GM19452 (cell line): ENCODE data around the gene DEUP1.
"Not testable (repeated sequence)": the region's sequence is repeated elsewhere in the genome, so short reads cannot be mapped to it uniquely, and the experiment has no call there.

Experiments used
- ATAC-seq: cut with Tn5 transposase; IDR thresholded peaks from one replicate; pipeline ENCODE4 v1.9.1; 2021; ENCODE audit not compliant: unreplicated experiment

DEUP1 gene, protein sequence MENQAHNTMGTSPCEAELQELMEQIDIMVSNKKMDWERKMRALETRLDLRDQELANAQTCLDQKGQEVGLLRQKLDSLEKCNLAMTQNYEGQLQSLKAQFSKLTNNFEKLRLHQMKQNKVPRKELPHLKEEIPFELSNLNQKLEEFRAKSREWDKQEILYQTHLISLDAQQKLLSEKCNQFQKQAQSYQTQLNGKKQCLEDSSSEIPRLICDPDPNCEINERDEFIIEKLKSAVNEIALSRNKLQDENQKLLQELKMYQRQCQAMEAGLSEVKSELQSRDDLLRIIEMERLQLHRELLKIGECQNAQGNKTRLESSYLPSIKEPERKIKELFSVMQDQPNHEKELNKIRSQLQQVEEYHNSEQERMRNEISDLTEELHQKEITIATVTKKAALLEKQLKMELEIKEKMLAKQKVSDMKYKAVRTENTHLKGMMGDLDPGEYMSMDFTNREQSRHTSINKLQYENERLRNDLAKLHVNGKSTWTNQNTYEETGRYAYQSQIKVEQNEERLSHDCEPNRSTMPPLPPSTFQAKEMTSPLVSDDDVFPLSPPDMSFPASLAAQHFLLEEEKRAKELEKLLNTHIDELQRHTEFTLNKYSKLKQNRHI

DNA sequence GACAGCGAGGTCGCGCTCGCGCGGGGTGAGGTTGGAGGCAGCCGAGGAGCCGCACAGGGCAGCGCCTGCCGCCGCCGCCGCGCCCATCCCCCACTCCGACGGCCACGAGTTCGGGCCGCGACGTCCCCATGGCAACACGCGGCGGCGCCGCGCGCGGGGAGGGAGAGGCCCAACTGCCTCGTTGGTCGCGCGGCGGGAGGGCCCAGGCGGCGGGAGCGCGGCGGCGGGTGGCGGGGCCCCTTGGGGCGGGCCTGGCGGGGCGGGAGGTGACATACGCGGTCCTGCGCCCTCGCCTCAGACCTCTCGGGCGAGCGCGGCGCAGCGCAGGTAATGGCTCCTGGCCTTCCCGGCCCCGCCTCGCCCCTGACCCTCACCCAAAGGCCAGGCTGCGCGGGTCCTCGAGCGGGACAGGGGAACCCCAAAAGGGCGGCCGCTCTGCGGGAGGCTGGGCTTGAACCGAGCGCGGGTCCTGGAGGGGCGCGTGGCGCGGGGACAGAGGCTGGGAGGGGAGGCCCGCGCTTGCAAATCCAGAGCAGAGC lies at the start of gene DEUP1:
Gene DEUP1, plus strand, starts transcription at position 297 of the 539 bp plus-strand sequence. CDS start 1,518 bp downstream, outside the sequence.
- no peak for ATAC-seq

DNA sequence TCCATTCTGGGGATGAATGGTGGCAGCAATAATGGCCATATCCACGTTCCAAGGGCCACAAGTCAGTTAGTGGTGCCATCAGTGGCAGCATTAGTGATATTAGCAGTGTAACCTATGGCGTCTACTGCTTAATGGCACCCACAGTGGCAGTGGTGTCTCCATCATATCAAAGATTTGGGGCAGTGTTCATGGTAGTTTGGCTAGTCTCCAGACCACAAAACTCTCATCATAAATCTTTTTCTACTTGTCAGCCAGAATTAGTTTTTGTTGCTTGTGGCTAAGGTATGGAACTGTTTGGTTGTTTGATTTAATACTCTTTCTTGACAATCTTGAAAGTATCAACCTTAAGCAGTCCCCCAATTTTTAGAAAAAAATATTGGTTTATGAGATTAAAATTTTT lies 45.1 kb upstream of the DEUP1 start:
- ATAC-seq = no peak

DNA sequence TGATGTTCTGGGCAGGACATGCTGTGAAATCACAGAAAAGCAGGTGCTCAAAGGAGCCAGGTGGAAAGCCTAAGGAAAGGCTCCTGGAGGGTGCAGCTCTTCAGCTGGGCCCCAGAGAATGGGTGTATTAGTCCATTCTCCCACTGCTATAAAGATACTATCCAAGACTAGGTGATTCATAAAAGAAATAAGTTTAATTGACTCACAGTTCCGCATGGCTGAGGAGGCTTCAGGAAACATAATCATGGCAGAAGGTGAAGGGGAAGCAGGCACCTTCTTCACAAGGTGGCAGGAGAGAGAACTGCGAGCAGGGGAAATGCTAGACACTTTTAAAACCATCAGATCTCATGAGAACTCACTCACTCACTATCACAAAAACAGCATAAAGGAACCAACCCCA lies 43.1 kb upstream of the DEUP1 start:
- ATAC-seq = no peak

DNA sequence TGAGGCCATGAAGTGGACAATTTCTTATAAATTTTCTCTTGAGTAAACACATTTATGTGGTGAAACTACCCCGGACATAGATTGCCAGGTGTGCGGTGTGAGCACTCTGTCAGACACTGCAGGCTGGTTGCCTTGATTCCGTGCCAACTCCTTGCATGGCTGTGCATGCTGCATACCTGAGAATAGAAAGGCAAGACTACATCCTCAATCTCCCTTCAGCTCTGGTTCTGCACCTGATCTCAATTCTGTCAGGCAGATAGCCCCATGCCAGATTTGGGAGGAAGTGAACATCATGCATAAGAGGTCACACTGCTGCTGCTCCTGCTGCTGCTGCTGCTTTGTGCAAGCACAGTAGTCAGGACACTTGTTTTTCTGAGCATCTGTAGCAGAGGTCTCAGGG lies 42.5 kb upstream of the DEUP1 start:
- ATAC-seq = no peak

DNA sequence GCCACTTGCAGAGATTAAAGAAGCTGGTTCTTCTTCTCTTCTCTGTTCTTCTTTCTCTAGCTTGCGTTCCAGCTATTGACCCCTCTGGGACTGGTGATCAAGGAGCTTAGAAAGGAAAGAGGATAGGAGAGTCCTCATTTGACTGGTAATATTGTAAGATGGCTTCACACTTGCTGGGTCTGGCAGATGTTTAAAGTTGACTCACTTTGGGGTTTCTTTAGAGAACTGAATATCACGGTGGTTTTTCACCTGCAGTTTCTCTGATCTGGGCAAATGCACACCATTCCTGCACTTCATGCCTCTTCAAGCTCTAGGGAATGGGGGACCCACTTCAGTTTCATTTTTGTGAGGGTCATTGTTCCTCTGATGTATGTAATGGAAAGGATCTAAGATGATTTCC lies 41.8 kb upstream of the DEUP1 start:
- no peak for ATAC-seq

DNA sequence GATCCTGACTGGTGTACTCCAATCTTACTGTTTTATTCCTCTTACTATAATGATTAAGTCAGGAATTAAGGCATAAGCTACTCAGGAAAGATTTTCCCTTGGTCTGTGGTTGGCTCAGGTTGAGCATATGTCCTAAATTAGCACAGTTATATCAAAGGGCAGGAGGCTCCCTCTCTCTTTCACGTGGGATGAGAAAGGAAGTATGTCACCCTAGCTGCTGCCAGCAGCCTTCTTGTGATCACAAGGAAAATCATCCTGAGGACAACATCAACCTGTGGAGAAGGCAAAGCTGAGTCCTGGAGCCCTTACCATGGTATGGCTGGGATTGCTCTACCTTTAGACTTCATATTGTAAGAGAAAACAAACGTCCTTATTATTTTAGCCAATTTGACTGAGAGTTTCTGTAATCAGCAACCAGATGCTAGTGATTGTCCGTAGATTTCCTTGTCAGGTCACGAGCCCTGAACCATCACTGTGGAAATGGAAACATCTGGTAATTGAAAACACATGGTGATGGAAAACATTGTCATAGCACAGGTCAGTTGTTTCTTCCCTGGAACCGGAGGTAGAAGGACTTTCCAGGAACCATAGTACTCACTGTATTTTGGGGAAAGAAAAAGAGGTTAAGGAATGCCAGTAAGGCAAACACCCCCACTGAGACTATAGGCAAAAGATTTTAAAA lies 40.6 kb upstream of the DEUP1 start:
- ATAC-seq = no peak

DNA sequence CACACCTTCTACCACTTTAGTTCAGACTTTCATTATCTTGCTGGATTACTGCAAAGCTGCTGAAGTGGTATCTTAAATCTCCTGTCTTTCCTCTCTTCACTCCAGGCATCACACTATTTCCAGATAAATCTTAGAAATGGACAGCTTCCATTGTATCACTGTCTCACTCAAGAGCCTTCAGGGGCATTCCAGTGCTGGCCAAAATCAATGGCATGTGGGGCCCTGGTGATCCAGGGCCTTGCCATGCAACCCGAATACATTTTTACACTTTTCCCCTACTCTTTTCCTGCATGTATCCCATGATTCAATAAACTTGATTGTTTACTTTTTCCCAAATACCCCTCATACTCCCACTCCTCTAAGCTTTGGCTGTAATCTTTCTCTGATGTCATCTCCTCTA lies 39.4 kb upstream of the DEUP1 start:
- no peak for ATAC-seq

DNA sequence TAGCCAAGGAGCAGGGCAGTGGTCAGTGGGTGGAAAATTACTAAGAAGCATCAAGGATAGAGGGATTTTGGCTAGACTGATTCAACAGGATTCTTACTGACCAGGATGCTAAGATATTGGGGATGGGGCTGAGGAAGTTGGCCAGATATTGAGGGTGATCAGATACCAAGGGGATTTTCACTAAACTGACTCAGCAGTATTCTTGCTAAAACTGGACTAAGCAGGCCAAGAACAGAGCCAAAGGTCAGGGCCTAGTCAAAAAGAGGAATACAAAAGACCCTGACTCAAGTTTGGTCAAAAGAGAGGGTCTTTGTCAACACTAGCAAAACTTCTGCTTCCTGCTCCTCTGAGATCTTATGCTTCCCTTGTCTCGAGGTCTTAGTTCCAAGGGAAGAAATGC lies 38.6 kb upstream of the DEUP1 start:
- ATAC-seq = no peak

DNA sequence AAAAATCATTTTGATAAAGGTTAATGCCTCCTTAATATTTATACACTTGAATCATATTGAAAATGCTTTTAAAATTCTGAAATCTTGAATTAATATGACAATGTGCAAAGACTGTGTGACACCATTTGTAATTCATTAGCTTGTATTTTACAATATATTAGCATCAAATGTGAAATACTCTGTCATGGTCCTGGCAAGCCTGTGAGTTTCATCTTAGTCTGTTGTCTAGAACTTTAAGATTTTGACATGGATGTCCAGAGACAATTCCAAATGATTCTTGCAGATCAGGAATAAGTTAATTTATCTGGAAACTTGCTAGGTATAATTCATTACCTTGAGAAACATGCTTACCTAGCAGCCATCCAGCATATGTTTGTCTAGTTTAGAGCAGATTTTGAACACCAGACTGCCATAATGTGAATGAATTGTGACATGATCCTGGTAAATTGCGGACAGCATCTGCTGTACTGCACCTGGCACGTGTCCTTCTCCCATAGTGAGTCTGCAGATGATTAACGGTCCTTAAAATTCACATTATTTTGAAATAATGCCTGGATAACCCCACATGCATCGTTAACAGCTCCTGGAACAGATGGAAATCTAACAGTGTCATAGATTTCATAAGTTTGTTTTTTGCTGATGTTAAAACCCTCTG lies 34.5 kb upstream of the DEUP1 start:
- ATAC-seq = no peak

DNA sequence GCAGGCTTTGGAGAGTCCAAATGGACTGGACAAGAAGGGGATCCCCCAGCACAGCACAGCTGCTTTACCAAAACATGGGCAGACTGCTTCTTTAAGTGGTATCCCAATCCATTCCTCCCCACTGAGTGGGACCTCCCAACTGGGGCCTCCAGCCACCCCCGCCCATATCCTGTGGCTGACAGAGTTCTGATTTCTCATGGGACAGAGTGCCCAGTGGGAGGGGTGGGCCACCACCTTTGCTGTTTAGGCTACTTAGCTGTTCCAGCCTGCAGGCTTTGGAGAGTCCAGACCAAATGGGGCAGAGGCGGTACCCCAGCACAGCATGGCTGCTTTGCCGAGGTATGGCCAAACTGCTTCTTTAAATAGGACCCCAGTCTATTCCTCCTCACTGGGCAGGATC lies 26.9 kb upstream of the DEUP1 start:
- no peak for ATAC-seq

DNA sequence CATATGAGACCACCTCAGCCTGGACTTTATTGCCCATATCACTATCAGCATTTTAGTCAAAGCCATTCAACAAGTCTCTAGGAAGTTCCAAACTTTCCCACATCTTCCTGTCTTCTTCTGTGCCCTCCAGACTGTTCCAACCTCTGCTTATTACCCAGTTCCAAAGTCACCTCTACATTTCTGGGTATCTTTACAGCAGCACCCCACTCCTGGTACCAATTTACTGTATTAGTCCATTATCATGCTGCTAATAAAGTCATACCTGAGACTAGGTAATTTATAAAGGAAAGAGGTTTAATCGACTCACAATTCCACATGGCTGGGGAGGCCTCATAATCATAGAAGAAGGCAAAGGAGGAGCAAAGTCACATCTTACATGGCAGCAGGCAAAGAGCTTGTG lies 16.1 kb upstream of the DEUP1 start:
- not testable (repeated sequence) for ATAC-seq

DNA sequence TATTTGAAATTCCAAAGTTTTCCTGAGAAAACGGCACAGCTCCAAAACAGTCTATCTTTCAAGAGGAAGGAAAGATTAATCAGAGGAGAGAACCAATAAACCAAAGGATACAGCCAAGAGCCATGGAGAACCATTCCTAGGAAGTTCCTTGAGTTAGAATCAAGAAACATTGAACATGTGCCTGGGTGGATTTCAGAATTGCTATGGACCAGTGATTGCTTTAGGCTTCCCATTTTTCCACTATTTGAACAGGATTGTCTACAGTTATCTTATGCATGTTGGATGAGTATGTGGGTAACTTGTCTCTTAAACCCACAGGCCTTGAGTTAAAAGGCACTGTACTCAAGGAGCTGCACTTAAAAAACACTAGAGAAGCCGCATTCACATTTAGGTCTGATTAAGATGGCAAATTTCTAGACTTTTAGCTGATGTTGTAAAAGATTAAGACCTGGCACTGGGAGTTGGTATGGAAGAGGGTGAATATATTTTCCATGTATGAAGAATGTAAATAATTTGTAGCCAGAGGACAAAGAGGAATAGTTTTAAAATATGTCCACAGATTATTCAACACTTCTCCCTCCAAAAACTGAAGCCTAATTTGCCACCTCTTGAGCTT lies 11.2 kb upstream of the DEUP1 start:
- no peak for ATAC-seq

DNA sequence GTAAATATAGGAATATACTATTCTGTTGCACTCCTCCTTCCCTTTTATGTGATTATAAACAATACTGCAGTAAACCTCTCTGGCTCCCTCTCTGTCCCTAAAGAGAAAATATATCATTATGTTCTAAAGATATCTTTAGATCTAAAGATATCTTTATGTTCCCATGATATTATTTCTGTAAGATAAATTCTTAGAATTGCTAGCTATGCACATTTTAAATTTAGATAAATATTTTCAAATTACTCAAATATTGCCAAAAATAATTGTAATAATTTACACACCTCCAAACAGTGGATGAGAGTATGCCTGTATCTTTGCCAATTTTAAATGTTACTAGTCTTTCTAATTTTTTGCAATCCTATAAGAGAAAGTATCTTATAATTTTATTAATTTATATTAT lies 10.3 kb upstream of the DEUP1 start:
- ATAC-seq = no peak

DNA sequence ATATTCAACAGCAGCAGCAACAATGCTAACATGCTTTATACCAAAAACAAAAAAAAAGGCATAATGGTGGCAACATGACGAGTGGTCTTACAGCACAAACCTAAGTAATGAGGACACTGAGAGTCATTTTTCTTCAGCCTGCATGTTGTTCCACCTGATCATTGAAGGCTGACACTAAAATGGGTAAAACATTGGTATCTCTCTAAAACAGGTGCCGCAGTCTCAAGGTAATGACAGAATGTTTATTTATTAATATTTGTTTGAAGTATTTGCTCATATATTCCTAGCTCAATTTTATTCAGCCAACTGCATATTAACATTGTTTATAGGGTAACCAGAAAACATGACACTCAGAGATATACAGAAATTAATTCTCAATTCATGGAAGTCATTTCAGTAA lies 8.3 kb upstream of the DEUP1 start:
- no peak for ATAC-seq

DNA sequence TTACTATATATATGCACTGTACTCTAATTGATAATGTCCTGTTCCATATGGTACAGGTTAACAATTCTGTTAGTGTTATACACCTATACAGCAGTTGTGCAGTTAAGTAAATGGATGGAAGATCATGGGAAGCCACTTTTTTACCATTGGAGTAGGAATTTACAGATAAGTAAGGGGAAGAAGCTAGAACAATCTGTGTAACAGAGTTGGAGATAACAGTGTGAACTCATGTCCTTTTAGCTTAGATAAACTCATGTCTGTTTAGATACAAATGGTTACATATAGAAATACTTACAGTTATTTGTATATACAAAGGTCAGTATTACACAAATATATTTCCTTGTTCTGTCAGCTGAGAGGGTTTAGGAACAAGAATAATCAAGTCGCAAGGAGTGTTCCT lies 6.8 kb upstream of the DEUP1 start:
- ATAC-seq = no peak

DNA sequence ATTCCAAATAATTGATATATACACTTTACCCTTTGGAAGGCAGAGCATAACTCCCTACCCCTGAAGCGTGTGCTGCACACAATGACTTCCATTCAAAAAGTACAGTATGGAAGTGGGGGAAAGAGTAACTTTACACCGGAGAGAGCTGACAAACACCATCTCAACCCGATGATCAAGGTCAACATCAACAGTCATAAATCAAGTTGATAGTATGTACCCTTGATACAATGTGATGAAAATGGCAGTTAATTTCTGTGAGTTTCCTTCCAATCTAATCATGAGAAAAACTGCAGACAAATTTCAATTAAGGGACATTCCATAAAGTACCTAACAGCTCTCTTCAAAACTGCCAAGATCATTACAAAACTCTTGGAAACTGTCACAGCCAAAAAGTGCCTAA lies 6.0 kb upstream of the DEUP1 start:
- no peak for ATAC-seq

DNA sequence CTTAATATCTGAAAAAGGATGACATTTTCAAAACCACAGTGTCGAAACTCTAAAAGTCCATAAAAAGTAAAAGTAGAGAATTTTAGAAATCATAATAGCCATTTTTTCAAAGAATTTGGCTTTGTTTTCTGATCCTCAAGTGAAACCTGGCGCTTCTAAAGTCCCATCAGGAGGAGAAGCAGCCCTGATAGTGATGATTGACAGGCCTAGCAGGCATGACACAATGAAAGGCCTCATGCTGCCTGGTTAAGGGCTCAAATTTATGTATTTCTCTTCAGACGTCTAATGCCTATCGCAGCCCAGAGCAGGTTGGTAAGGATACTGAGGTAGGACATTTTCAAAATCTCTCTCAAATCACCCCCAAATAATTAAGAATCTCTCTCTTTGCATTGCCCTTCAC lies 3.9 kb upstream of the DEUP1 start:
- ATAC-seq = no peak

DNA sequence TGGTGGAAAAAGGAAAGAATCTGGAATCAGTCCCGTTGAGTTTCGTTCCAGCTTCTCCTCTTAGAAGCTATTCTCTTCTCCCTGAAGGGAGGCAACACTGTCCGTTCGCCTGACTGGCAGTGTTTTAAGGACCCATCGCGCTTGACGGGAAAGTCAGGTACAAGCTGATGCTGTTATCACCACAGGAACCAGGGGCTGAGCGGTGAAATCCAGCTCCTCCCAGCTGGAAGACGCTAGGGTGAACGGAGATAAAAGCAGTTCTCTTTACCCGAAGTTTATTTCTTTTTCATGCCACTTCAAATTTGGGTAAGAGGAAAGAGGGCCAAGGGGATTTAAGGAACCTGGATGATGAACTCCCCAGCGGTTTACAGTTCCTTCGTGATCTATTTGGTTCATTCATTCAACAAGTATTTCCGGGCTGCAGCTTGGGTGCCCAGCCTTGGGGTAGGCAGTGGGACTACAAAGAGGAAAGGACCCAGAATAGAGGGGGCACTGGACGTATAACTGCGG lies 551 bp upstream of the DEUP1 start:
- ATAC-seq = no peak

DNA sequence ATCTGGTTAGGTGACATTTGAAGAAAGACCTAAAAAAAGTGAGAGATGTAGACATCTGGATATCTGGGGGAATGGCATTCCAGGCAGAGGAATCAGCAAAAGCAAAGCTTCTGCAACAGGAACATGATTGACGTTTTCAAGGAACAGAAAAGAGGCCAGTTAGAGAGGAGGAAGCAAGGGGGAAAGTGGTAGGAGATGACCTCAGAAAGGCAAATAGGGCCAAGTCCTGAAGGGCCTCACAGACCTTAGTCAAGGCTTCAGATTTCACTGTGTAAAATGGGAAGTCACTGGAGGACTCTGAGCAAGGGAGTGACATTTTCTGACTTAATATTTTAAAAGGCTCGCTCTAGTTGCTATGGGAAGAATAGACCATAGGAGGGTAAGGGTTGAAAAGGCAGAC lies 9.7 kb downstream of the DEUP1 start:
- no peak for ATAC-seq

DNA sequence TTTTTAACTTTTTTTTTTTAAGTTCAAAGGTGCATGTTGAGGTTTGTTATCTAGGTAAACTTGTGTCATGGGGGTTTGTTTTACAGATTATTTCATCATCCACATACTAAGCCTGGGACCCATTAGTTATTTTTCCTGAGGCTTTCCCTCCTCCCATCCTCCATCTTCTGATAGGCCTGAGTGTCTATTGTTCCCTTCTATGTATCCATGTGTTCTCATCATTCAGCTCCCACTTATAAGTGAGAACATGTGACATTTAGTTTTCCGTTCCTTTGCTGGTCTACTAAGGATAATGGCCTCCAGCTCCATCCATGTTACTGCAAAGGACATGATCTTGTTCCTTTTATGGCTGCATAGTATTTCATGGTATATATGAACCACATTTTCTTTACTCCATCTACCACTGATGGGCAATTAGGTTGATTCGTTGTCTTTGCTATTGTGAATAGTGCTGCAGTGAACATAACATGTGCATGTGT lies 14.4 kb downstream of the DEUP1 start:
- no peak for ATAC-seq

DNA sequence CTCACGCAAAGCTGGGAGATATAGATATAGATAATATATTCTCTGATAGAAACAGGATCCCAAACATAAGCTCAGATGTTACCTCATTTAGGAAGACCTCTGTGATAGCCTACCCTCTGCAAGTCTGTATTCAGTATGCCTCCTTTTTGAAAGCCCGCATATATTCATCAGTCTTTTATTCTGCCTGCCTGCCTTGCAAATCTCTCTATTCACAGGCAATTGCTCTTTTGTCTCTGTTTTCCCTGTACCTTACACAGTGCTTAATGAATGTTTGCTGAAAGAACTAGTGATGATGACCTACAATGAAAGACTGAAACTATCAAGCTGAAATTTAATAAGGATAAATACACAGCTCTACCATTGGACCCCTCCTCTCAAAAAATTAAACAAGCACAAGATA lies 18.4 kb downstream of the DEUP1 start:
- ATAC-seq = no peak
